ENCODE measurements around the gene TDRD1.

DNA sequence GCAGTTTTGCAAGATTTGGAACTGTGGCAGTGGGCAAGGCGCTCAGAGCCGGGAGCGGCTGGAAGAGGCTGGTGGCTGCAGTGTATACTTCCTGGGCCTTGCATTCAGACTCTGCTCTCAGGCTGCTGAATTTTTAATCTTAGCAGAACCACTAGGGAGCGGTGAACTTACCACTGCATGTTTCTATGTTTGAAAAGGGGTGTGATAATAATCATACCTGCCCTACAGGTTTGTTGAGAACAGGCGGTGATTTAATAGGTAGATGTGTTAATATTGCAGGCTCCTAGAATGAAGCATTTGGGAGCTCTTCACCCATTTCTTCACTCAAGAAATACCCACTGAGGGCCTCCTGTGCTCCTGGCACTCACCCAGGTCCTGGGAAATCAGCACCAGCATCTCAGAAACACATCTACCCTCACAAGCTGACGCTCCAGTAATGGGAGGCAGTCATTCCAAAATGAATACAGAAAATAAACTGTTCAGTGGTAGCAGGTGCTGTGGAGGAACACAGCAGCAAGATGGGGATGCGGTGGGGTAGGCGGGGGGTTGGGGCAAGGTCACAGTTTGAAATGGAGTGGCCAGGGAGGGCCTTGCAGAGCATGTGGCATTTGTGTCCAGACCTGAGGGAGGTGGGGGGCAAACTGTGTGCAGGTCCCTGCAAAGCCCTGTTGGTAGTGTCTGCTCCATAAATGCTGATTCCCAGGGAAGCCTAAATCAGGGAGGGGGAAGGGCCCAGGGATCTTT is 100.9 kb downstream of the TDRD1 start:
- no peak for TF ChIP-seq POLR2A (IDR thresholded peaks at IDR 0.05)
- TF ChIP-seq, protein P1, sequence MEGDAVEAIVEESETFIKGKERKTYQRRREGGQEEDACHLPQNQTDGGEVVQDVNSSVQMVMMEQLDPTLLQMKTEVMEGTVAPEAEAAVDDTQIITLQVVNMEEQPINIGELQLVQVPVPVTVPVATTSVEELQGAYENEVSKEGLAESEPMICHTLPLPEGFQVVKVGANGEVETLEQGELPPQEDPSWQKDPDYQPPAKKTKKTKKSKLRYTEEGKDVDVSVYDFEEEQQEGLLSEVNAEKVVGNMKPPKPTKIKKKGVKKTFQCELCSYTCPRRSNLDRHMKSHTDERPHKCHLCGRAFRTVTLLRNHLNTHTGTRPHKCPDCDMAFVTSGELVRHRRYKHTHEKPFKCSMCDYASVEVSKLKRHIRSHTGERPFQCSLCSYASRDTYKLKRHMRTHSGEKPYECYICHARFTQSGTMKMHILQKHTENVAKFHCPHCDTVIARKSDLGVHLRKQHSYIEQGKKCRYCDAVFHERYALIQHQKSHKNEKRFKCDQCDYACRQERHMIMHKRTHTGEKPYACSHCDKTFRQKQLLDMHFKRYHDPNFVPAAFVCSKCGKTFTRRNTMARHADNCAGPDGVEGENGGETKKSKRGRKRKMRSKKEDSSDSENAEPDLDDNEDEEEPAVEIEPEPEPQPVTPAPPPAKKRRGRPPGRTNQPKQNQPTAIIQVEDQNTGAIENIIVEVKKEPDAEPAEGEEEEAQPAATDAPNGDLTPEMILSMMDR (IDR thresholded peaks at IDR 0.05): no peak
